Activated gamma-delta T cell treated with anti-CD3 and anti-CD28 coated beads, Interleukin-2, amount 50 U/mL, for 16 hours (primary cell): Measurements from ENCODE around the gene ANKRD40.
"Not testable (repeated sequence)": the region's sequence is repeated elsewhere in the genome, so short reads cannot be mapped to it uniquely, and the experiment has no call there.

ENCODE experiments used
- DNase-seq: peaks from one replicate; pipeline ENCODE4 v3.0.0-alpha.2; 2020; ENCODE audit warnings: low read depth

ANKRD40 gene

DNA sequence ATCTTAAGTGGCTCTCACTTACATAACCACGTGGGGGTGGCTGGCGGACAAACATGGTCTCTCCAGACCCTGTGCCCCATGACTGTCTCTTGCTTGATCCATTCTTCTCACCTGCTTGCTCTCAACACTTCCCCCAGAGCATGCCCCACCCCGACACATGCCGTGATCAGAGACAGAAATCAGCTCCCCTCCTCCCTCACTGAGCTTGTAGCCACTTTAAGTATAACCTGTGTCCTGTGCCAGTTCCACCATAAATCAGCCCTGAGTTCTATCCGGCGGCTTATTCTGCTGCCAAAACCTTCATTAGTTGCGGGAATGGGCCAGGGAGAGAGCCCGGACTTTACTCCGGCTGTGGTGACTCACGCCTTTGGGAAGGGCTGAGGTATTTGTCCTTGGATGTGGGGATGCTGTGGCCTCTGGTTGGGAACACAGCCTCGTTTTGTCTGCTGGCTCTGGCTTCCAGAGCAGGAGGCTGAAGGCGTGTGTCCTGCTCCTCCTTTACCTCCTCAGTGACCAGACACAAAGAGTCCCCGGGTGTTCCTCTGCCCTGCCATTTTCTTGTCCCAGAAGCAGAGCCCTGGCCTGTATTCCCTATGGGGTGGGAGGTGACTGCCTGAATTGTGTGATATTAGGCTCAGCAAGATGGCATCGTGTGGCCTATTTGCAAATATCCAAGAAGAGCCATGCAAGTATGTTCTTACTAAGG, 21.1 kb downstream of the ANKRD40 start:
- no peak for DNase-seq

- no peak for DNase-seq
Measured at GRCh38 chr17:50685691-50686493, 21.8 kb downstream of the ANKRD40 start.

DNA sequence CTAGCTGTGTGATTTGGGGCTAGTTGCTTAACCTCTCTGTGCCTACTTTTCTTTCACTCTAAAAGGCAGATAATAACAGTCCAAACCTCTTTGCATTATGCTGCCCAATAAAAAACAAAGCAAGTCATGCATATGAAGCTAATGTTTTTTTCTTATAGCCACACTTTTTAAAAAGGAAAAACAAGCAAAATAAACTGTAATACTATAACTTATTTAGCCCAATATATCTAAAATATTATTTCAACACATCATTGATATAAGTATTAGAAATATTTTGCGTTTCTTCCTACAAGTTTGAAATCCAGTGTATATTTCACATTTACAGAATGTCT, 22.4 kb downstream of the ANKRD40 start:
- DNase-seq, result no peak

- DNase-seq, result no peak
Measured at GRCh38 chr17:50684612-50685333, 22.9 kb downstream of the ANKRD40 start.

GRCh38 chr17:50684288-50684611, 23.5 kb downstream of the ANKRD40 start:
- no peak for DNase-seq

DNA sequence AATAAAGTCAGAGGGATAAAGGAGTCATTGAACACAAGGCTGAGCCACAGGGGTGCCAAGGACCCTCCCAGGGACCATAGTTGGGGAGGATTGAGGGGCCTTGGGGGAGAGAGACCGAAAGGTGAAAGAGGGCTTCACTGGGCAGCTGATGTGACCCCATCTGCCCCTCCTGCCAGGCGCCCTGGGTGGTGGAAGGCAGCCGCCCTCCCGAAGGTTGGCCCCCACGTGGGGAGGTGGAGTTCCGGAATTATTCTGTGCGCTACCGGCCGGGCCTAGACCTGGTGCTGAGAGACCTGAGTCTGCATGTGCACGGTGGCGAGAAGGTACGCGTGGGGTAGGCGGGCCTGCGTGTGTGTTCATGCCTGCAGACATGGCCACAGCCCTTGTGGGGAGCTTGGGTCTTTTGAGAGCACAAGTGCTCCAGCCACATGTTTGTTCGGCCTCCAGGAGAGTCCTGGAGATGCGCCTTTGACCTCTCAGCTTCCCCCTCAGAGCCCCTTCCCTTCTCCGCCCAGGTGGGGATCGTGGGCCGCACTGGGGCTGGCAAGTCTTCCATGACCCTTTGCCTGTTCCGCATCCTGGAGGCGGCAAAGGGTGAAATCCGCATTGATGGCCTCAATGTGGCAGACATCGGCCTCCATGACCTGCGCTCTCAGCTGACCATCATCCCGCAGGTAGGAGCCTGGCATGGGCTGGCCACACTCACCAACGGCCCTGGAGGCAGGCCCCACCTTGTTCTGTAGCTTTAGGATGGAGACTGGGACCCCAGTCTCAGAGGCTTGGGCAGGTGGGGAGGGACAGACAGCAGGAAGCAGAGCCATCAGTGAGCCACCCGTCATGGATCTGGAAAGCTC, 24.1 kb downstream of the ANKRD40 start:
- DNase-seq, result no peak

DNA sequence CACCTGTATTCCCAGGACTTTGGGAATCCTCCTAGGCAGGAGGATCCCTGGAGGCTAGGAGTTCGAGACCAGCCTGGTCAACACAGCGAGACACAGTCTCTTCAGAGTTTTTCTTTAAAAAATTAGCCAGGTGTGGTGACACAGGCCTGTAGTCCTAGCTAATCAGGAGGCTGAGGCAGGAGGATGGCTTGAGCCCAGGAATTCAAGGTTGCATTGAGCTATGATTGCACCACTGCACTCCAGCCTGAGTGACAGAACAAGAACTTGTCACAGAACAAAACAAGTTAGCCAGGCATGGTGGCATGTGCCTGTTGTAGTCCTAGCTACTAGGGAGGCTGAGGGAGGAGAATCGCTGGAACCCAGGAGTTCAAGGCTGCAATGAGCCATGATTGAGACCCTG, 24.8 kb downstream of the ANKRD40 start:
- DNase-seq, result no peak

GRCh38 chr17:50682441-50682840, 25.3 kb downstream of the ANKRD40 start:
- no peak for DNase-seq

DNA sequence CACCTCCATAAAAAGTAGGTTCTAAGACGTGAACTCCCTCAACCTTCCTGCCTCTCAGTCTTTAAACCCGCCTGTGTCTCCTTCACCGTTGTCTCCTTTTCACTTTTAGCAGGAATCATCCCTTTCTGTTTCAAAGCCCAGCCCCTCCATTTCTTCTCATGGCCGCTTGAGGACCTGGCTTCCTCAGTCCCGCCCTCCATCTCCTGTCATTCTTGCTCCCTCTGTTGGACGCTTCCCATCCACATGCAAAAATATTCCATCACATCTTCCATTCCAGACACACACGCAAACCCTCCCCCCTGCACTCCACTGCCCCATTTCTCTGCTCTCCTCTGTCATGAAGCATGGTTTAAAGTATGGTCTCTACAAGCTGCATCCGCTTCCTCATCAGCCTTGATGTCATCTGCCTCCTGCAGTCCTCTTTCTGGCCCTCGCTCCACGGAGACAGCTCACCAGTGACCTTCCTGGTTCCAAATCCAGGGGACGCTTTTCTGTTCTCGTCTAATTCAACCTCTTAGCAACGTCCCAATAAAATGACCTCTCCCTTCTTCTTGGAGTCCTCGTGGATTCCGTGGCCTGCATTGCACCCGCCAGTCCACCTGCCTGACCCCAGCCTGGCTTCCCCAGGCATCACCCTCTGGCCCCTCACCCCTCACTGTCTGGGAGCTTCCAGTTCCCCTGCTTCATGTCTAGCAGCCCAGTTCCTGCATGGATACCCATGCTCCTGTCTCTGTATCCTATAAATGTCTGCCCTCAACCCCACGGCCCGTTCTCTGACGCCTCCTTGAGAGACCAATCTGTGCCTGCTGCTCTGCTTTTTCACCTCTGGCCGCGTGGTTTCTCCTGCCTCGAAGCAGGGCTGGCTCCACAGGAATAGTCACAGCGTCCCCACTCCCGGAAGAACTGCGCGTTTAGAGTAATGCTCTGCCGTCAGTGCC, 26.2 kb downstream of the ANKRD40 start:
- DNase-seq, result no peak

- not testable (repeated sequence) for DNase-seq
Measured at GRCh38 chr17:50680543-50681262, 27.0 kb downstream of the ANKRD40 start.

GRCh38 chr17:50680126-50680525, 27.6 kb downstream of the ANKRD40 start:
- no peak for DNase-seq

GRCh38 chr17:50679008-50679544, 28.6 kb downstream of the ANKRD40 start:
- DNase-seq, result no peak

GRCh38 chr17:50677851-50678375, 29.8 kb downstream of the ANKRD40 start:
- no peak for DNase-seq

- no peak for DNase-seq
Measured at GRCh38 chr17:50676065-50676975, 31.4 kb downstream of the ANKRD40 start.

GRCh38 chr17:50675627-50676026, 32.1 kb downstream of the ANKRD40 start:
- DNase-seq, result no peak

- DNase-seq, result no peak
Measured at GRCh38 chr17:50675190-50675589, 32.5 kb downstream of the ANKRD40 start.

- no peak for DNase-seq
Measured at GRCh38 chr17:50672831-50673551, 34.7 kb downstream of the ANKRD40 start.

DNA sequence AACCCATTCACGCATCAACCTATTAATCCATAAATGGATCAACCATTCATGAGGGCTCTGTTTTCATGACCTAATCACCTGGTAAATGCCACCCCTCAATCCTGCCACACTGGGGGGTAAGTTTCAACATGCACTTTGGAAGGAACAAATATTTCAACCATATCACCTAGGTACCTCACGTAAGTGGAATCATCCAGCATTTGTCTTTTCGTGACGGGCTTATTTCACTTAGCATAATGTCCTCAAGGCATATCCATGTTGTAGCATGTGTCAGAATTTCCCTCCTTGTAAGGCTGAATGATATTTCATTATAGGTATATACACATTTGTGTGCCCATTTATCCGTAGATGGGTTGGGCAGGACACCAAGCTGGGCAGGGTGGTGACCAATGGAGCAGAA, 35.6 kb downstream of the ANKRD40 start:
- no peak for DNase-seq
